NCI-H446 treated with DMSO at 0.1 percent for 48 hours (cell line): ENCODE data around the gene MED20.
"Not testable (repeated sequence)": the region's sequence is repeated elsewhere in the genome, so short reads cannot be mapped to it uniquely, and the experiment has no call there.

Experiments used
- DNase-seq: peaks from one replicate; lab custom pipeline; 2025; lab: John Stamatoyannopoulos, UW

Gene MED20, protein sequence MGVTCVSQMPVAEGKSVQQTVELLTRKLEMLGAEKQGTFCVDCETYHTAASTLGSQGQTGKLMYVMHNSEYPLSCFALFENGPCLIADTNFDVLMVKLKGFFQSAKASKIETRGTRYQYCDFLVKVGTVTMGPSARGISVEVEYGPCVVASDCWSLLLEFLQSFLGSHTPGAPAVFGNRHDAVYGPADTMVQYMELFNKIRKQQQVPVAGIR

DNA sequence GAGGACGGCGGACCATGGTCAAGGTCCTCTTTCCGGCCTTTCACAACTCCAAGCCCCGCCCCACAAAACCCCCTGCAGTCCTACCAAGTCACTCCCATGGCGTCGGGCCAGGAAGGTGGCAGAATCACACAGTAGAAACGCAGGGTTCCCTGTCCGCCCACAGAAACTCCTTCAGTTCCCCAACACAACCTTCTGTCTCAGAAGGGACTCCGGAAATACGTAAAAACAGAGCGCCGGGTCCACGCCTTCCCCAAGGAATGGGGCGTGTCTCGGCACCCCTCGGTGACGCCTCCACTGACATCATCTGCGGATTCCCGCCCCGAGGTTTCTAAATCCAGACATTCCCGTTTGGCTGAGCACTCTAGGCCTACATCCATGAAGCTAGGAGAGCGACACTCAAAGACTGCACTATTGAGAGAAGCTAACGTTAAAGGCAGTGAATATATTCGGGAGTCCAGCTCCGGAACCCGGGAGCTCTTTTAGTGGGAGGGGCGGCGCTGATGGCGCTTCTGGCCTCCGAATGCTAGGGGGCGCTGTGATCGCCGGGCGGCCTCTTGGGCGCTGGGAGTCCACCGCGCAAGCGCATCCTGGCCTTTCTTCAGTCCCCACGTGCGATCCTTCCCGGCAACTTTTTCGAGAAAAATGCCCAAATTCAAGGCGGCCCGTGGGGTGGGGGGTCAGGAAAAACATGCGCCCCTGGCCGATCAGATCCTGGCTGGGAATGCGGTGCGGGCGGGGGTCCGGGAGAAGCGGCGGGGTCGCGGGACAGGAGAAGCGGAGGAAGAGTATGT lies at the start of gene MED20, which contains the start of gene BYSL:
TSS of gene MED20 (minus strand) at position 219 of the 791 bp plus-strand sequence. CDS start at position 98, 121 bp downstream.
TSS of gene BYSL (plus strand) at position 579 of the 791 bp plus-strand sequence. CDS start at position 643, 64 bp downstream.
- peak; percentile 88 for DNase-seq

GRCh38 chr6:41970436-41970846 lies 49.5 kb upstream of the MED20 start:
- no peak for DNase-seq

GRCh38 chr6:41967312-41968287 lies 46.7 kb upstream of the MED20 start:
- no peak for DNase-seq

DNA sequence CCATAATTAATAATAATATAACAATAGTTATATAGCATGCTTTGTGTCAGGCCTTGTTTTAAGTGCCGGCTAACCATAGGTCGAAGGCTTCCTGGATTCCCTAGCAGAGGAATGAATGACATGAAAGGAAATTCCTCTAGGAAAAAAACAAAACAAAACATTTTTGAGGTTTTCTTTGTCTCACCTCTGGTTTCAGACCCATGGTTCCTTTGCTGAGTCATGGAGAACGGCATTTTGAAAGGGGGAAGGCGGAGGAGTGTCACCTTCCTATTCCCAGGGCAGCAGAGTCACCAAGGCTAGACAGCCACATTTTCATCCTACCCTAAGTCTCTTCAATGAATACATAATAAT lies 46.0 kb upstream of the MED20 start:
- DNase-seq, result no peak

DNA sequence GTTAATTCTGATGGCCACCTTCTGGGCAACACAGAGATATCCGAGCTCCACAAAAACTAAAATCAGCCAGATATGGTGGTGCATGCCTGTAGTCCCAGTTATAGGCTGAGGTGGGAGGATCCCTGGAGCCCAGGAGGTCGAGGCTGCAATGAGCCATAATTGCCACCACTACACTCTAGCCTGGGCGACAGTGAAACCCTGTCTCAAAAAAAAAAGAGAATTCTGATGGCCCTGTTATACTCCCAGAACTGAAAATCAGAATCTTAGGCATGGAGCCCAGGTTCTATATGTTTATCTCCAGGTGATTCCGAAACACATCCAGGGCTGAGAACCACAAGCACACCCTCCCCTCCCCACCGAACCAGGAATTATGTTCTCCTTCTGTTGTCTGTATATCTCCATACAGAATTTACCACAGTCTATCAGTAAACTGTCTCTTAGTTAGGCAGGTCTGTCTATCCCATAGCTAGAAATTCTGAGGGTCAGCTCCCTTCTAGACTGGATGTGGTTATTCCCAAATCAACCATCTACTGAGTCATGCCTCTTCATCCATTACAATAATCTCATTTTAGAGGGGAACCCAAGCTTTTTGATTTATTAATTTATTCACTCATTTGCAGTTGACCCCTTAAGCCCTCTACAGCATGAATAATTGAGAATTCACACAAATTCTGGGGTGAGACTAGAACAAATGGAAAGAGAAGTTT lies 45.4 kb upstream of the MED20 start:
- DNase-seq, result no peak

- DNase-seq, result no peak
Observed at GRCh38 chr6:41965429-41966213, 44.7 kb upstream of the MED20 start.

- no peak for DNase-seq
Observed at GRCh38 chr6:41964201-41964887, 43.4 kb upstream of the MED20 start.

DNA sequence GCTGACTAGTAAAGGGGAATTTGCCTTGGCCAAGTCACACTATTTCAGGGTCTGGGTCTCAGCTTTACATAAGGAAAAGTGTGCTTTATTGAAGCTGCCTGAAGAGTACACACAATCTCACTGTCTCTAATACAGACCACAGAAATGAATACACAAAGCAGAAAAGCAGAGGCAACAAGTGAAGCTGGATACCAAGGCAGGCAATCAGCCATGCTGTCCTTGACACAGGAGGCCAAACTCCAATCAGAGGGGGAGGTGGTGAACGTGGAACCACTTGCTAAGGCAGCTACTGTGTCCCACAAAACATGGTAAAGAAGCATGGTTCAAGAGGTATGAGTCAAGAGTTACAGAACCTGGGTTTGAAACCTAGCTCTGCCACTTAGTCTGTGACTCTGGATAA lies 42.4 kb upstream of the MED20 start:
- DNase-seq, result no peak

- no peak for DNase-seq
Observed at GRCh38 chr6:41960028-41960427, 39.1 kb upstream of the MED20 start.

- DNase-seq, result no peak
Observed at GRCh38 chr6:41958022-41958856, 37.3 kb upstream of the MED20 start.

- no peak for DNase-seq
Observed at GRCh38 chr6:41957117-41957516, 36.2 kb upstream of the MED20 start.

DNA sequence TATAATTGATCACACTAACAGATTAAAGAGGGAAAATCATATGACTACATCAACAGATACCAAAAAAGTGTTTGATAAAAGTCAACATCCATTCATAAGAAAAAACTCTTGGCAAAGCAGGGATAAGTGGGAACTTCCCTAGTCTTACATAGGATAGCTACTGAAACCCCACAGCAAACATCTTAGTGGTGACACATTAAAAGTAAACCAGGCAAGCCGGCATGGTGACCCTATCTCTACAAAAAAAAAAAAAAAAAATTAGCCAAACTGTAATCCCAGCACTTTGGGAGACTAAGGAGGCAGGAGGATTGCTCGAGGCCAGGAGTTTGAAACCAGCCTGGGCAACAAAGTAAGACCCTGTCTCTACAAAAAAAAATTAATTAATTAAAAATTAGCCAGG lies 34.5 kb upstream of the MED20 start:
- DNase-seq, result no peak

DNA sequence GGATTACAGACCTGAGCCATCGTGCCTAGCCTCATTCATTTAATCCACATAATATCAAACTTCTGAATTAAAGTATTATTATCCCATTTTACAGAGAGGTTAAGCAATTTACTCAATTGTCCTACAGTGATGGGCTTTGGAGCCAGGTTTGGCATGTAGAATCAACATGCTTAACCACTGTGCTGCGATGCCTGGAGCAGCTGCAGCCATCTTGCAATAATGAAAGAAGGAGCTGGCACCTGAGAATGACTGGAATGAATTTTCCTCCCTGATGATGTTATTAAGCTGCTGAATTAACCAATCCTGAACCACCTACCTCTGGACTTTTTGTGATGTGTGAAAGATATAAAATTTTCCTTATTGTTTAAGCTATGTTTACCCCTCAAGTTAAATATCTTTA lies 33.7 kb upstream of the MED20 start:
- no peak for DNase-seq

GRCh38 chr6:41947581-41948220 lies 26.8 kb upstream of the MED20 start:
- DNase-seq, result no peak

GRCh38 chr6:41943456-41943855 lies 22.5 kb upstream of the MED20 start:
- no peak for DNase-seq

DNA sequence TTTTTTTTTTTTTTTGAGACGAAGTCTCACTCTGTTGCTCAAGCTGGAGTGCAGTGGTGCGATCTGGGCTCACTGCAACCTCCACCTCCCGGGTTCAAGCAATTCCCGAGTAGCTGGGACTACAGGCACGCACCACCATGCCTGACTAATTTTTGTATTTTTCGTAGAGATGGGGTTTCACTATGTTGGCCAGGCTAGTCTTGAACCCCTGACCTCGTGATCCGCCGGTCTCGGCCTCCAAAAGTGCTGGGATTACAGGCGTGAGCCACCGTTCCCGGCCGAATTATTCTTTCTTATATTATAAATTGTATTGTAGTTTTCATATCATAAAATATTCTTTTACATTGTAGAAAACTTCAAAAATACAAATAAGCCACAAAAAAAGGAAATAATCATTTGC lies 21.9 kb upstream of the MED20 start:
- DNase-seq, result not testable (repeated sequence)

- DNase-seq, result no peak
Observed at GRCh38 chr6:41942067-41942851, 21.3 kb upstream of the MED20 start.
